Gastrocnemius medialis (tissue), 4 donors: Measurements from ENCODE around the gene TNFSF13. TPM values are rescaled to one million over a fixed set of nuclear protein-coding genes. Genes with fewer than 3 reads are reported as not detected.
A peak's percentile ranks its signal among the peaks of the same experiment; 100 is the strongest.
"Not testable (repeated sequence)": the region's sequence is repeated elsewhere in the genome, so short reads cannot be mapped to it uniquely, and the experiment has no call there.

Experiments used
- ATAC-seq, 2 donors: fragments of 150-250 bp; one replicate each; pipeline ENCODE4 v1.9.1; 2016
- DNase-seq, 2 donors: peaks; one replicate each; pipeline ENCODE4 v3.0.0-alpha.2; 2019
- H3K27ac ChIP-seq, 4 donors: fragments of 200-600 bp; sonication (generic); 1 replicate in 1 of 4; 2 replicates in 3 of 4; pipeline ENCODE4 v1.5.1; 2016 to 2018; ENCODE audit warnings: mild to moderate bottlenecking in 2 of 4, moderate library complexity in 1 of 4
- H3K27me3 ChIP-seq, 3 donors: fragments of 200-600 bp; sonication (generic) in 2 of 3; 1 replicate in 1 of 3; 2 replicates in 2 of 3; pipeline versions ENCODE4 v1.5.1 to v1.6.0; 2016 to 2019; ENCODE audit warnings: mild to moderate bottlenecking in 1 of 3, moderate library complexity in 1 of 3
- H3K36me3 ChIP-seq, 2 donors: fragments of 200-600 bp; sonication (generic) in 1 of 2; one replicate each; pipeline ENCODE4 v1.5.1; 2017 to 2018
- H3K4me1 ChIP-seq, 2 donors: fragments of 200-600 bp; sonication (generic) in 1 of 2; one replicate each; pipeline ENCODE4 v1.5.1; 2016 to 2017; ENCODE audit warnings: mild to moderate bottlenecking in 2 of 2
- H3K4me3 ChIP-seq, 4 donors: fragments of 200-600 bp; sonication (generic) in 3 of 4; 1 replicate in 1 of 4; 2 replicates in 3 of 4; pipeline ENCODE4 v1.5.1; 2016 to 2019; ENCODE audit warnings: mild to moderate bottlenecking in 2 of 4
- H3K9me3 ChIP-seq, 3 donors: fragments of 200-600 bp; sonication (generic) in 2 of 3; 1 replicate in 1 of 3; 2 replicates in 2 of 3; pipeline ENCODE4 v1.5.1; 2016 to 2019
- POLR2A ChIP-seq, 2 donors: fragments of 450-650 bp; IDR thresholded peaks; one replicate each; pipeline ENCODE4 v1.6.1; 2017; ENCODE audit warnings: antibody characterized with exemption in 2 of 2, mild to moderate bottlenecking in 2 of 2, moderate library complexity in 2 of 2
- in situ Hi-C, 4 donors: fragments of 200-750 bp; cut with MboI; loops; one replicate each; pipeline versions ENCODE4 v1.15.0 to v1.8.0; 2017; ENCODE audit warnings: low sequenced_read_pairs in 4 of 4
- intact Hi-C: fragments of 100-400 bp; cut with DNase I; formaldehyde crosslinking; loops from one replicate; pipeline ENCODE4 v1.15.1; 2023; ENCODE audit warnings: low total_unique reads
- total RNA-seq, 4 donors: library from RNA; depleted of rRNA; stranded (reverse); fragments of >200 nt; gene quantifications; one replicate each; pipeline versions ENCODE4 v1.1.0 to v1.2.3, GENCODE V29; 2016
- TF ChIP-seq, protein P1 (sequence below), 5 experiments: fragments of 450-650 bp in 3 of 5; fragments of 200-600 bp in 2 of 5; sonication (generic) in 2 of 5; IDR thresholded peaks in 4 of 5; conservative IDR thresholded peaks in 1 of 5; 1 replicate in 4 of 5; 2 replicates in 1 of 5; pipeline ENCODE4 v1.5.1; 2016 to 2019; ENCODE audit warnings: antibody characterized with exemption in 5 of 5, mild to moderate bottlenecking in 3 of 5, moderate library complexity in 3 of 5

The TNFSF13 gene
- total RNA-seq, 4 donors from 2014 or later = 2.8 to 8.4 (median 5.0) TPM

- intact Hi-C loops = loop anchor here (2.0 kb wide), 1 partner anchor 76 kb away; no protein-coding TSS in a partner anchor
- ATAC-seq (peak; percentile 50 to 67), DNase-seq (peak in 1 of 2 donors; percentile 67)
- Histone ChIP-seq H3K4me1 (peaks cover 11 to 24% of the 10 kb centered on the region in 2 donors), H3K27ac (peak overlapping the region; percentile 56 to 81 (median 70)), H3K4me3 (no peak overlapping the region), H3K9me3 (no peaks in the 10 kb centered on the region), H3K36me3 (peaks cover 0 to 71% of the 10 kb centered on the region in 2 donors), H3K27me3 (no peaks in the 10 kb centered on the region)
- in situ Hi-C loops = no loop called here
- TF ChIP-seq POLR2A (IDR thresholded peaks at IDR 0.05) = no peak
- TF ChIP-seq, protein P1, sequence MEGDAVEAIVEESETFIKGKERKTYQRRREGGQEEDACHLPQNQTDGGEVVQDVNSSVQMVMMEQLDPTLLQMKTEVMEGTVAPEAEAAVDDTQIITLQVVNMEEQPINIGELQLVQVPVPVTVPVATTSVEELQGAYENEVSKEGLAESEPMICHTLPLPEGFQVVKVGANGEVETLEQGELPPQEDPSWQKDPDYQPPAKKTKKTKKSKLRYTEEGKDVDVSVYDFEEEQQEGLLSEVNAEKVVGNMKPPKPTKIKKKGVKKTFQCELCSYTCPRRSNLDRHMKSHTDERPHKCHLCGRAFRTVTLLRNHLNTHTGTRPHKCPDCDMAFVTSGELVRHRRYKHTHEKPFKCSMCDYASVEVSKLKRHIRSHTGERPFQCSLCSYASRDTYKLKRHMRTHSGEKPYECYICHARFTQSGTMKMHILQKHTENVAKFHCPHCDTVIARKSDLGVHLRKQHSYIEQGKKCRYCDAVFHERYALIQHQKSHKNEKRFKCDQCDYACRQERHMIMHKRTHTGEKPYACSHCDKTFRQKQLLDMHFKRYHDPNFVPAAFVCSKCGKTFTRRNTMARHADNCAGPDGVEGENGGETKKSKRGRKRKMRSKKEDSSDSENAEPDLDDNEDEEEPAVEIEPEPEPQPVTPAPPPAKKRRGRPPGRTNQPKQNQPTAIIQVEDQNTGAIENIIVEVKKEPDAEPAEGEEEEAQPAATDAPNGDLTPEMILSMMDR (IDR thresholded peaks at IDR 0.05 in 4 of 5, conservative IDR thresholded peaks at IDR 0.05 in 1 of 5) = no peak
These were observed 32.2 kb downstream of the TNFSF13 start for GRCh38 chr17:7590743-7591142.

DNA sequence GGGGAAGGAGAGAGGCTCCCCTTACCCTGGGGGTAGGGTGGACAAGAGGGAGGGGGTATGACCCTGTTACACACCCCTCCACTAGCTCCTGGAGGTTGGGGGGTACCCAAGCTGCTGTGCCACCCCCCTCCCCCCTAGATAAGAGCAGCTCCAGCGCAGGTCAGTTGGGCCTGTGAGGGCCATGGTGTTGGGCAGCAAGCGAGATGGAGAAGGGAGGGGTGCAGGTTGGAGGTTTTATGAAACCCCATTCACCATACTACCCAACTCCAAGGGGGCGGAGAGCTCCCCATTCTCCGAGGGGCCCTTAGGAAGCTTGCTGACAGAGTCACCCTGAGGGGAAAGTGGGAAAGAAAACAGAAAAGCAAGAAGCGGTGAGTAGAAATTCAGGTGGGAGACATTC lies 33.0 kb downstream of the TNFSF13 start:
- H3K4me1 ChIP-seq = peaks cover 11 to 24% of the 10 kb centered on the region in 2 donors
- H3K36me3 ChIP-seq = peaks cover 0 to 77% of the 10 kb centered on the region in 2 donors
- in situ Hi-C loops (no loop called here), intact Hi-C loops (loop anchor here (2.0 kb wide), 1 partner anchor 77 kb away; no protein-coding TSS in a partner anchor)
- no peak for DNase-seq
- H3K27ac ChIP-seq = peak overlapping the region in 3 of 4 donors; percentile 64 to 81 (median 76)
- no peak overlapping the region for H3K4me3 ChIP-seq
- no peaks in the 10 kb centered on the region for H3K27me3 ChIP-seq
- TF ChIP-seq POLR2A (IDR thresholded peaks at IDR 0.05) = no peak
- TF ChIP-seq, protein P1 (IDR thresholded peaks at IDR 0.05 in 4 of 5, conservative IDR thresholded peaks at IDR 0.05 in 1 of 5) = no peak
- no peak for ATAC-seq
- H3K9me3 ChIP-seq = no peaks in the 10 kb centered on the region

- TF ChIP-seq POLR2A (IDR thresholded peaks at IDR 0.05) = no peak
- TF ChIP-seq, protein P1 (IDR thresholded peaks at IDR 0.05 in 4 of 5, conservative IDR thresholded peaks at IDR 0.05 in 1 of 5) = no peak
- H3K4me3 ChIP-seq = no peak overlapping the region
- peaks cover 0 to 77% of the 10 kb centered on the region in 2 donors for H3K36me3 ChIP-seq
- intact Hi-C loops (no loop called here), in situ Hi-C loops (no loop called here)
- no peak overlapping the region for H3K27ac ChIP-seq
- no peaks in the 10 kb centered on the region for H3K9me3 ChIP-seq
- H3K27me3 ChIP-seq = no peaks in the 10 kb centered on the region
- ATAC-seq (no peak), DNase-seq (no peak)
- peaks cover 11 to 24% of the 10 kb centered on the region in 2 donors for H3K4me1 ChIP-seq
These were observed 34.0 kb downstream of the TNFSF13 start for GRCh38 chr17:7592422-7593021.

- intact Hi-C loops (no loop called here), in situ Hi-C loops (no loop called here)
- H3K27ac ChIP-seq = no peak overlapping the region
- H3K4me3 ChIP-seq = no peak overlapping the region
- TF ChIP-seq, protein P1 (IDR thresholded peaks at IDR 0.05 in 4 of 5, conservative IDR thresholded peaks at IDR 0.05 in 1 of 5) = no peak
- TF ChIP-seq POLR2A (IDR thresholded peaks at IDR 0.05) = no peak
- no peaks in the 10 kb centered on the region for H3K9me3 ChIP-seq
- peaks cover 11 to 24% of the 10 kb centered on the region in 2 donors for H3K4me1 ChIP-seq
- H3K27me3 ChIP-seq = no peaks in the 10 kb centered on the region
- ATAC-seq = no peak
- H3K36me3 ChIP-seq = peaks cover 0 to 74% of the 10 kb centered on the region in 2 donors
- no peak for DNase-seq
These were observed 34.7 kb downstream of the TNFSF13 start for GRCh38 chr17:7593296-7593695.

GRCh38 chr17:7597561-7597960 lies 39.0 kb downstream of the TNFSF13 start:
- H3K27me3 ChIP-seq, ATAC-seq, H3K9me3 ChIP-seq, intact Hi-C loops, H3K4me1 ChIP-seq, H3K27ac ChIP-seq, DNase-seq, H3K4me3 ChIP-seq: not testable (repeated sequence)
- H3K36me3 ChIP-seq = peaks cover 0 to 96% of the 10 kb centered on the region in 2 donors
- in situ Hi-C loops = loop anchor here in 1 of 4 donors (5.0 kb wide), 1 partner anchor 95 kb away; no protein-coding TSS in a partner anchor
